HFFc6 (cell line): Measurements from ENCODE around the gene ZNF784. TPM values are rescaled to one million over a fixed set of nuclear protein-coding genes. Genes with fewer than 3 reads are reported as not detected.

Experiments
- DNase-seq: peaks from one replicate; pipeline ENCODE4 v3.0.0-alpha.2; 2018
- H3K27ac Mint-ChIP-seq: 2 replicates; pipeline ENCODE4 v1.8.0; 2020; ENCODE audit warnings: mild to moderate bottlenecking, mixed read lengths
- H3K27me3 Mint-ChIP-seq: 2 replicates; pipeline ENCODE4 v1.8.0; 2021; ENCODE audit warnings: mild to moderate bottlenecking, moderate library complexity, mixed read lengths; ENCODE audit not compliant: insufficient read depth
- H3K36me3 Mint-ChIP-seq: 2 replicates; pipeline ENCODE4 v1.8.0; 2021; ENCODE audit warnings: low read depth, mixed read lengths
- H3K4me1 Mint-ChIP-seq: 2 replicates; pipeline ENCODE4 v1.8.0; 2020; ENCODE audit warnings: low read depth, mixed read lengths
- H3K4me3 Mint-ChIP-seq: 2 replicates; pipeline ENCODE4 v1.8.0; 2020; ENCODE audit warnings: mild to moderate bottlenecking, moderate library complexity, mixed read lengths
- H3K9me3 Mint-ChIP-seq: 2 replicates; pipeline ENCODE4 v1.8.0; 2020; ENCODE audit warnings: mild to moderate bottlenecking, mixed read lengths
- total RNA-seq, 6 experiments: library from RNA; stranded (reverse); fragmentation: NEBNext Ultra II Directional; extraction: Animal tissue kit (Norgen Biotek cat#: 25700); gene quantifications; 2 replicates in 1 of 6; 3 replicates in 5 of 6; pipeline ENCODE4 v1.2.3, GENCODE V29; 2021
- TF ChIP-seq, protein P1 (sequence below): fragments of 200-600 bp; sonication (generic); IDR thresholded peaks from 2 replicates; pipeline ENCODE4 v1.5.0; 2021; ENCODE audit warnings: antibody characterized with exemption, mild to moderate bottlenecking

ZNF784 gene
- total RNA-seq, 6 experiments from 2014 or later = 4.6 to 5.3 (median 4.8) TPM

DNA sequence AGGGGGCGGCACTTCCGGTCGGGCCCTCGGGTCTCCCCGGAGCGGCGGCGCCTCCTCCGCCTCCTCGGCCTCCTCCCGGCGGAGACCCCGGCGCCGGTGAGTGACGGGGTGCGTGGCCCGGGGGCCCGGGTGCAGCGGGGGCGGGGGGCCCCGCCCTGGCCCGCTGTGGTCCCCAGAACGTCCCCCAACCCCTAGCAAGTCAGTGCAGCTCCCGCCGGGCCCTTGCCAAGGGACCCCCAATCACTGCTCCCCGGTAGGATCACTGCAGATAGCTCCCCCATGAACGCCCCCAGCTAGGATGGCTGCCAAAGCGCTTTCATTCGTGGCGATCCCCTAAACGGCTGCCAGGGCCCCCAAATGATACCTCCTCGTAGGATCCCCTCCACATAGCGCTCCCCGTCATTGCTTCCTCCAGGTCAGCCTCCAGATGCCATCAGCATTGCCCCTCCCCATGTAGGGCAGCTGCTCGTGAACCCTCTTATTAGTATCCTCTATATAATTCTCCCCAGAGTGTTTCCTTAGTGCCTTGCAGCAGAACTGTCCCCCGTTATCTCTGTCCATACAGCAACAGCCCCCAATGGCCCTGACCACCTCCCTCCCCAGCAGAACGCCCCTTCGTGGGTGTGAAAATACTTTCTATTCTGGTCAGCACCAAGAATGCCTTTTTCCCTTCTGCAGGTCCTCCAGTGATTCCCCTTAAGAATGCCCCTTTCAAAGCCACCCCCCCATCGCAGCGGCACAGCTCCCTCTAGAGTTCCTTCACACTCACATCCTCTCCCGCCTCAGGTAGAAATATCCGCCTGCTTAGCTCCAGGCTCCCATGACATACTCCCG, 18.5 kb downstream of the ZNF784 start, which contains the start of gene ZNF865:
Gene ZNF865 (plus strand): TSS at position 11 of the 834 bp plus-strand sequence. CDS start 7,972 bp downstream, outside the sequence.
- Mint-ChIP-seq H3K27ac (peak within 1 kb of the TSS; percentile 97), H3K4me1 (peaks cover 43% of the 10 kb centered on the region), H3K9me3 (peaks cover 7% of the 10 kb centered on the region), H3K36me3 (peaks cover 43% of the 10 kb centered on the region), H3K27me3 (peaks cover 1% of the 10 kb centered on the region), H3K4me3 (peak within 1 kb of the TSS; percentile 93)
- TF ChIP-seq, protein P1, sequence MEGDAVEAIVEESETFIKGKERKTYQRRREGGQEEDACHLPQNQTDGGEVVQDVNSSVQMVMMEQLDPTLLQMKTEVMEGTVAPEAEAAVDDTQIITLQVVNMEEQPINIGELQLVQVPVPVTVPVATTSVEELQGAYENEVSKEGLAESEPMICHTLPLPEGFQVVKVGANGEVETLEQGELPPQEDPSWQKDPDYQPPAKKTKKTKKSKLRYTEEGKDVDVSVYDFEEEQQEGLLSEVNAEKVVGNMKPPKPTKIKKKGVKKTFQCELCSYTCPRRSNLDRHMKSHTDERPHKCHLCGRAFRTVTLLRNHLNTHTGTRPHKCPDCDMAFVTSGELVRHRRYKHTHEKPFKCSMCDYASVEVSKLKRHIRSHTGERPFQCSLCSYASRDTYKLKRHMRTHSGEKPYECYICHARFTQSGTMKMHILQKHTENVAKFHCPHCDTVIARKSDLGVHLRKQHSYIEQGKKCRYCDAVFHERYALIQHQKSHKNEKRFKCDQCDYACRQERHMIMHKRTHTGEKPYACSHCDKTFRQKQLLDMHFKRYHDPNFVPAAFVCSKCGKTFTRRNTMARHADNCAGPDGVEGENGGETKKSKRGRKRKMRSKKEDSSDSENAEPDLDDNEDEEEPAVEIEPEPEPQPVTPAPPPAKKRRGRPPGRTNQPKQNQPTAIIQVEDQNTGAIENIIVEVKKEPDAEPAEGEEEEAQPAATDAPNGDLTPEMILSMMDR = peak; percentile 80
- peak; percentile 75 for DNase-seq

DNA sequence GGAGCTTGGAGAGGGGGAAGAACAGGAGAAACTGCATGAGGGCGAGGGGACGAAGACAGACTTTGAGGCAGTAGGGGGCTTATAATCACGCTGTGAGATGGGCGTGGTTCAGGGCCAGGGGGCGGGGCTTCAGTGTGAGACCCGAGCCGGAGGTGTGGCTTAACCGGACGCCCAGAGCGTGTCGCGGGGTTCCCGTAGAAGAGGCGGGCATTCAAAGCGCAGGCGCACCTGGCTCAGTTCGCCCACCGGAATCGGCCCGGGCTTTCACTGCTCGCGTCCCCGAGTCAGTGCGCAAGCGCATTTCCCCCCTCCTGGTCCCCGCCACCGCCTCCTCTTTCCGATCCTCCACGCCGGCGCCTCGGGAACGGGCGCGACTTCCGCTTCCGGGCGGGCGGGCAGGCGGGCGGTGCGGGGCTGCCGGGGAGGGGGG, 19.1 kb downstream of the ZNF784 start:
- Mint-ChIP-seq H3K4me1 (peaks cover 44% of the 10 kb centered on the region), H3K27me3 (peaks cover 1% of the 10 kb centered on the region), H3K27ac (peak overlapping the region; percentile 97), H3K4me3 (peak overlapping the region; percentile 85), H3K9me3 (peaks cover 7% of the 10 kb centered on the region), H3K36me3 (peaks cover 37% of the 10 kb centered on the region)
- DNase-seq = peak; percentile 96
- TF ChIP-seq, protein P1 = no peak

GRCh38 chr19:55603581-55604292, 20.6 kb downstream of the ZNF784 start:
- H3K4me1 Mint-ChIP-seq = peaks cover 46% of the 10 kb centered on the region
- no peaks in the 10 kb centered on the region for H3K9me3 Mint-ChIP-seq
- H3K36me3 Mint-ChIP-seq = peaks cover 28% of the 10 kb centered on the region
- peaks cover 1% of the 10 kb centered on the region for H3K27me3 Mint-ChIP-seq
- H3K4me3 Mint-ChIP-seq = peak overlapping the region; percentile 85
- peak overlapping the region; percentile 66 for H3K27ac Mint-ChIP-seq
- TF ChIP-seq, protein P1 = no peak
- no peak for DNase-seq

DNA sequence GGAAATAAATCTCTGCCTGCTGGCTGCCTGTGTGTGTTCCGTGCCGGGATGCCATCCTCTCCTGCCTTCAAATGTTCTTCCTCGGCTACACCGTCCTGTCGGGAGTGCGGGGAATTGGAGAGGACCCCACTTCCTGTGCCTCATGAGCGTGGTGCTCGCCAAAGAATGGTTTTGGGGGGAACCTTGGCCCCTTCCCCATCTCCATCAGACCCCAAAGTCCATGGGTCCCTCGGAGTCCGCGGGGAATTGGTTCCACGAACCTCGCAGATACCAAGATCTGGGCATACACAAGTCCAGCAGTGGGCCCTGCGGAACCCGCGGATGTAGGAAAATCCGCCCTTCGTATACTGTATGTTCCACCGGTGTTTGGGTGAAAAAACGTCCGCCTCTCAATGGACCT, 21.3 kb downstream of the ZNF784 start:
- TF ChIP-seq, protein P1 = no peak
- Mint-ChIP-seq H3K36me3 (peaks cover 28% of the 10 kb centered on the region), H3K27ac (peak overlapping the region; percentile 66; the same call in 1 of the 2 replicates), H3K27me3 (peaks cover 1% of the 10 kb centered on the region), H3K4me1 (peaks cover 45% of the 10 kb centered on the region), H3K9me3 (no peaks in the 10 kb centered on the region), H3K4me3 (no peak overlapping the region)
- DNase-seq = no peak

GRCh38 chr19:55602104-55603001, 22.0 kb downstream of the ZNF784 start:
- Mint-ChIP-seq H3K9me3 (no peaks in the 10 kb centered on the region), H3K4me1 (peaks cover 37% of the 10 kb centered on the region), H3K27me3 (peaks cover 1% of the 10 kb centered on the region), H3K36me3 (peaks cover 25% of the 10 kb centered on the region), H3K4me3 (no peak overlapping the region), H3K27ac (no peak overlapping the region)
- TF ChIP-seq, protein P1 = no peak
- DNase-seq = no peak
